Measurements from ENCODE around the gene GCAT. TPM values are rescaled to one million over a fixed set of nuclear protein-coding genes. Genes with fewer than 3 reads are reported as not detected.

GCAT gene
- total RNA-seq, 2 experiments from 2014 or later, result 1.4 to 1.8 TPM

DNA sequence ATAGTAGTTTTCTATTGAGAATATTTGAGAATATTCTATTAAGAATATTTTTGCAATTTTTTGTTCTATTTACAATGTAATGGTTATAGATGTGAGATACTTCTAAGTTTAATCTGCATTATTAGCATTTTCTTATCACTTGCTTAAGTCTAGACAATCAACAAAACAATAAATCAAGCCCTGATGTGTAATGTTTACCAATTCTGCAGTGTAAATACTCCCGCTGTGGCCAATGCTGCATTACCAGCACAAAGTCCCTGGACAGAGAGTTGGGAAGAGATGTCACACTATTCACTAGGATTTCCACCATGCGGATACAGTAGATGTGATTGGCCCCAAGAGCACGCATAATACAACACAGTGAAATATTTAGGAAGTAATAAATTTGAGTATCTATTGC lies 47.6 kb upstream of the GCAT start:
- ATAC-seq (ENCODE audit: poor library complexity) (no peak), DNase-seq (no peak)
- TF ChIP-seq, protein P1, sequence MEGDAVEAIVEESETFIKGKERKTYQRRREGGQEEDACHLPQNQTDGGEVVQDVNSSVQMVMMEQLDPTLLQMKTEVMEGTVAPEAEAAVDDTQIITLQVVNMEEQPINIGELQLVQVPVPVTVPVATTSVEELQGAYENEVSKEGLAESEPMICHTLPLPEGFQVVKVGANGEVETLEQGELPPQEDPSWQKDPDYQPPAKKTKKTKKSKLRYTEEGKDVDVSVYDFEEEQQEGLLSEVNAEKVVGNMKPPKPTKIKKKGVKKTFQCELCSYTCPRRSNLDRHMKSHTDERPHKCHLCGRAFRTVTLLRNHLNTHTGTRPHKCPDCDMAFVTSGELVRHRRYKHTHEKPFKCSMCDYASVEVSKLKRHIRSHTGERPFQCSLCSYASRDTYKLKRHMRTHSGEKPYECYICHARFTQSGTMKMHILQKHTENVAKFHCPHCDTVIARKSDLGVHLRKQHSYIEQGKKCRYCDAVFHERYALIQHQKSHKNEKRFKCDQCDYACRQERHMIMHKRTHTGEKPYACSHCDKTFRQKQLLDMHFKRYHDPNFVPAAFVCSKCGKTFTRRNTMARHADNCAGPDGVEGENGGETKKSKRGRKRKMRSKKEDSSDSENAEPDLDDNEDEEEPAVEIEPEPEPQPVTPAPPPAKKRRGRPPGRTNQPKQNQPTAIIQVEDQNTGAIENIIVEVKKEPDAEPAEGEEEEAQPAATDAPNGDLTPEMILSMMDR (IDR thresholded peaks at IDR 0.05), result no peak
- H3K27ac ChIP-seq (ENCODE audit: low read depth in 1 of 2, low read length in 2 of 2), result no peak overlapping the region
- H3K4me1 Mint-ChIP-seq (ENCODE audit: low read depth), result no peaks in the 10 kb centered on the region
- ChIA-PET POLR2A (no interaction called here), CTCF (no interaction called here)
- H3K9me3 Mint-ChIP-seq, result no peaks in the 10 kb centered on the region
- peaks cover 28% of the 10 kb centered on the region for H3K36me3 Mint-ChIP-seq (ENCODE audit: low read depth)
- no peaks in the 10 kb centered on the region for H3K27me3 Mint-ChIP-seq
- no peaks in the 10 kb centered on the region for H3K4me1 ChIP-seq (ENCODE audit: insufficient read depth, low read length)
- H3K9me3 ChIP-seq (ENCODE audit: control insufficient read depth in 1 of 2, insufficient read depth in 1 of 2, low read length in 2 of 2), result no peaks in the 10 kb centered on the region
- H3K36me3 ChIP-seq (ENCODE audit: insufficient read depth, low read length), result peaks cover 43% of the 10 kb centered on the region
- H3K4me3 ChIP-seq (ENCODE audit: low read length), result no peak overlapping the region
- H3K27me3 ChIP-seq (ENCODE audit: control insufficient read depth in 1 of 2, insufficient read depth in 2 of 2, low read length in 2 of 2), result no peaks in the 10 kb centered on the region
- H3K4me3 Mint-ChIP-seq, result no peak overlapping the region
- intact Hi-C loops (cut with DNase I, micrococcal nuclease), result no loop called here
- no peak overlapping the region for H3K27ac Mint-ChIP-seq

DNA sequence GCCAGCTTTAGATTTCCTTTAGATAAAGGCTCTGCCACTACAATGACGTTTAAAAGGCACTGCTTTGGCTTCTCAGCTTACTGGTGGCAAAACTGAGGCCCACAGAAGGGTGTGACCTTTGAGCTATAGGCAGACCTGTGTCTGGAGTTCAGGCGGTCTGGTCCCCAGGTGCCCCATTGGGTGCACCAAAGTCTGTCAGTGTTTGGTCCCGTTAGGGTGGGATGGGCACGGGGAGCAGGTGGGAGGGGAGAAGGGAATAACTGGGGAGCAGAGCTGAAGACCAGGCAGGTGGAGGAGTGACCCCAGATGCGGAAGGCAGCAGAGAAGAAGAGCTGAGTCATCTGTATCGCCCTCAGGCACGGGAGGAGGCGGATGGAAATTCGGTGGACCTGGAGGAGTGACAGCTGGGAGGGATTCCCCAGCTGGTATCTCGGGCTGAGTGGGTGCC lies 45.3 kb upstream of the GCAT start:
- H3K27ac ChIP-seq (ENCODE audit: low read depth in 1 of 2, low read length in 2 of 2), result no peak overlapping the region
- H3K36me3 ChIP-seq (ENCODE audit: insufficient read depth, low read length), result peaks cover 39% of the 10 kb centered on the region
- no peaks in the 10 kb centered on the region for H3K4me1 ChIP-seq (ENCODE audit: insufficient read depth, low read length)
- no peaks in the 10 kb centered on the region for H3K9me3 ChIP-seq (ENCODE audit: control insufficient read depth in 1 of 2, insufficient read depth in 1 of 2, low read length in 2 of 2)
- H3K27me3 ChIP-seq (ENCODE audit: control insufficient read depth in 1 of 2, insufficient read depth in 2 of 2, low read length in 2 of 2), result no peaks in the 10 kb centered on the region
- no peaks in the 10 kb centered on the region for H3K9me3 Mint-ChIP-seq
- H3K4me1 Mint-ChIP-seq (ENCODE audit: low read depth), result no peaks in the 10 kb centered on the region
- H3K27me3 Mint-ChIP-seq, result no peaks in the 10 kb centered on the region
- peaks cover 24% of the 10 kb centered on the region for H3K36me3 Mint-ChIP-seq (ENCODE audit: low read depth)
- TF ChIP-seq, protein P1 (IDR thresholded peaks at IDR 0.05), result no peak
- CTCF ChIA-PET, result no interaction called here
- no peak overlapping the region for H3K4me3 Mint-ChIP-seq
- H3K4me3 ChIP-seq (ENCODE audit: low read length), result no peak overlapping the region
- POLR2A ChIA-PET, result no interaction called here
- intact Hi-C loops (cut with DNase I, micrococcal nuclease), result no loop called here
- ATAC-seq (ENCODE audit: poor library complexity) (no peak), DNase-seq (no peak)
- no peak overlapping the region for H3K27ac Mint-ChIP-seq

DNA sequence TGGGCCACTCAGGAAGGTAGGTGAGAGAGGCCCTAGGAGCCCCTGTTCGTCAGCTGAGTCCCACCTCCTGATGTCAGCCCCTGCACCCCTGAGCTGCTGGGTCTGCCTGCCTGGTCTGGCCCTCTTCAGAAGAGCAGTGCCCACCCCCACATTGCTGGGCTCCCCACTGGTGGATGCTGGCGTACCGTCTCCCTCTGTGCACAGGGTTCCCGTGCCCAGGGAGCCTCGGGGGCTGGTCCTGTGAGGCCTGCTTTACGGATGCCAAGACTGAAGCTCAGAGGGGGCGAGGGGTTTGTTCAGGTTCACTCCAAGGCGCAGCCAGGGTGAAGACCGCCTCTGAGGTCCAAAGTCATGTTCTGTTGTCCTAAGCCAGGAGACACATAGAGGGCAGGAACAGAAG lies 44.7 kb upstream of the GCAT start:
- Histone ChIP-seq H3K27me3 (ENCODE audit: control insufficient read depth in 1 of 2, insufficient read depth in 2 of 2, low read length in 2 of 2) (no peaks in the 10 kb centered on the region), H3K36me3 (ENCODE audit: insufficient read depth, low read length) (peaks cover 37% of the 10 kb centered on the region), H3K27ac (ENCODE audit: low read depth in 1 of 2, low read length in 2 of 2) (no peak overlapping the region), H3K4me1 (ENCODE audit: insufficient read depth, low read length) (no peaks in the 10 kb centered on the region), H3K9me3 (ENCODE audit: control insufficient read depth in 1 of 2, insufficient read depth in 1 of 2, low read length in 2 of 2) (no peaks in the 10 kb centered on the region), H3K4me3 (ENCODE audit: low read length) (no peak overlapping the region)
- CTCF ChIA-PET, result no interaction called here
- H3K27me3 Mint-ChIP-seq, result no peaks in the 10 kb centered on the region
- POLR2A ChIA-PET, result no interaction called here
- H3K9me3 Mint-ChIP-seq, result no peaks in the 10 kb centered on the region
- H3K4me1 Mint-ChIP-seq (ENCODE audit: low read depth), result no peaks in the 10 kb centered on the region
- DNase-seq (no peak), ATAC-seq (ENCODE audit: poor library complexity) (no peak)
- intact Hi-C loops (cut with DNase I, micrococcal nuclease), result no loop called here
- H3K36me3 Mint-ChIP-seq (ENCODE audit: low read depth), result peaks cover 23% of the 10 kb centered on the region
- no peak overlapping the region for H3K4me3 Mint-ChIP-seq
- no peak overlapping the region for H3K27ac Mint-ChIP-seq
- TF ChIP-seq, protein P1 (IDR thresholded peaks at IDR 0.05), result no peak
